Measurements from ENCODE around the gene RALGPS1.

Gene RALGPS1

GRCh38 chr9:127162046-127162863, 247.7 kb downstream of the RALGPS1 start:
- Histone ChIP-seq H3K4me3 (ENCODE audit: insufficient read depth, low read depth, low read length) (no peak overlapping the region), H3K27me3 (ENCODE audit: control insufficient read depth, insufficient read depth, low read length, poor library complexity, severe bottlenecking) (no peaks in the 10 kb centered on the region), H3K27ac (ENCODE audit: insufficient read depth, low read depth, low read length, poor library complexity, severe bottlenecking) (no peak overlapping the region), H3K36me3 (ENCODE audit: control insufficient read depth, insufficient read depth, low read length) (no peaks in the 10 kb centered on the region), H3K4me1 (ENCODE audit: control insufficient read depth, insufficient read depth, low read length) (peaks cover 6% of the 10 kb centered on the region), H3K9me3 (ENCODE audit: control insufficient read depth, low read length) (no peaks in the 10 kb centered on the region)
- 82 to 83% methylated on average over 9 of the region's 9 CpGs for WGBS, 2 experiments

- Histone ChIP-seq H3K4me3 (ENCODE audit: insufficient read depth, low read depth, low read length) (no peak overlapping the region), H3K27me3 (ENCODE audit: control insufficient read depth, insufficient read depth, low read length, poor library complexity, severe bottlenecking) (no peaks in the 10 kb centered on the region), H3K36me3 (ENCODE audit: control insufficient read depth, insufficient read depth, low read length) (no peaks in the 10 kb centered on the region), H3K9me3 (ENCODE audit: control insufficient read depth, low read length) (no peaks in the 10 kb centered on the region), H3K4me1 (ENCODE audit: control insufficient read depth, insufficient read depth, low read length) (peaks cover 6% of the 10 kb centered on the region), H3K27ac (ENCODE audit: insufficient read depth, low read depth, low read length, poor library complexity, severe bottlenecking) (no peak overlapping the region)
- 76 to 98% methylated on average over 2 to 4 of the region's 4 CpGs for WGBS, 2 experiments
Observed at GRCh38 chr9:127162864-127163365, 248.3 kb downstream of the RALGPS1 start.

- H3K9me3 ChIP-seq (ENCODE audit: control insufficient read depth, low read length): no peaks in the 10 kb centered on the region
- peaks cover 6% of the 10 kb centered on the region for H3K4me1 ChIP-seq (ENCODE audit: control insufficient read depth, insufficient read depth, low read length)
- no peak overlapping the region for H3K27ac ChIP-seq (ENCODE audit: insufficient read depth, low read depth, low read length, poor library complexity, severe bottlenecking)
- WGBS, 2 experiments: 85 to 92% methylated on average over 2 of the region's 2 CpGs
- H3K27me3 ChIP-seq (ENCODE audit: control insufficient read depth, insufficient read depth, low read length, poor library complexity, severe bottlenecking): no peaks in the 10 kb centered on the region
- H3K36me3 ChIP-seq (ENCODE audit: control insufficient read depth, insufficient read depth, low read length): no peaks in the 10 kb centered on the region
- H3K4me3 ChIP-seq (ENCODE audit: insufficient read depth, low read depth, low read length): no peak overlapping the region
Observed at GRCh38 chr9:127163409-127163808, 248.8 kb downstream of the RALGPS1 start.

GRCh38 chr9:127165116-127165515, 250.5 kb downstream of the RALGPS1 start:
- Histone ChIP-seq H3K4me1 (ENCODE audit: control insufficient read depth, insufficient read depth, low read length) (peaks cover 6% of the 10 kb centered on the region), H3K36me3 (ENCODE audit: control insufficient read depth, insufficient read depth, low read length) (no peaks in the 10 kb centered on the region), H3K4me3 (ENCODE audit: insufficient read depth, low read depth, low read length) (no peak overlapping the region), H3K27ac (ENCODE audit: insufficient read depth, low read depth, low read length, poor library complexity, severe bottlenecking) (no peak overlapping the region), H3K27me3 (ENCODE audit: control insufficient read depth, insufficient read depth, low read length, poor library complexity, severe bottlenecking) (no peaks in the 10 kb centered on the region), H3K9me3 (ENCODE audit: control insufficient read depth, low read length) (no peaks in the 10 kb centered on the region)
- 0 to 14% methylated on average over 3 to 4 of the region's 4 CpGs for WGBS, 2 experiments

GRCh38 chr9:127166111-127166510, 251.5 kb downstream of the RALGPS1 start:
- no peaks in the 10 kb centered on the region for H3K9me3 ChIP-seq (ENCODE audit: control insufficient read depth, low read length)
- H3K4me3 ChIP-seq (ENCODE audit: insufficient read depth, low read depth, low read length): no peak overlapping the region
- no peak overlapping the region for H3K27ac ChIP-seq (ENCODE audit: insufficient read depth, low read depth, low read length, poor library complexity, severe bottlenecking)
- 93 to 96% methylated on average over 5 of the region's 5 CpGs for WGBS, 2 experiments
- no peaks in the 10 kb centered on the region for H3K36me3 ChIP-seq (ENCODE audit: control insufficient read depth, insufficient read depth, low read length)
- H3K4me1 ChIP-seq (ENCODE audit: control insufficient read depth, insufficient read depth, low read length): peaks cover 6% of the 10 kb centered on the region
- no peaks in the 10 kb centered on the region for H3K27me3 ChIP-seq (ENCODE audit: control insufficient read depth, insufficient read depth, low read length, poor library complexity, severe bottlenecking)

- Histone ChIP-seq H3K9me3 (ENCODE audit: control insufficient read depth, low read length) (no peaks in the 10 kb centered on the region), H3K4me1 (ENCODE audit: control insufficient read depth, insufficient read depth, low read length) (peaks cover 6% of the 10 kb centered on the region), H3K4me3 (ENCODE audit: insufficient read depth, low read depth, low read length) (no peak overlapping the region), H3K27ac (ENCODE audit: insufficient read depth, low read depth, low read length, poor library complexity, severe bottlenecking) (no peak overlapping the region), H3K36me3 (ENCODE audit: control insufficient read depth, insufficient read depth, low read length) (no peaks in the 10 kb centered on the region), H3K27me3 (ENCODE audit: control insufficient read depth, insufficient read depth, low read length, poor library complexity, severe bottlenecking) (no peaks in the 10 kb centered on the region)
- WGBS, 2 experiments: 85 to 87% methylated on average over 12 of the region's 12 CpGs
Observed at GRCh38 chr9:127166651-127167524, 252.3 kb downstream of the RALGPS1 start.

GRCh38 chr9:127167560-127168326, 253.2 kb downstream of the RALGPS1 start:
- WGBS, 2 experiments: 94 to 96% methylated on average over 11 of the region's 11 CpGs
- Histone ChIP-seq H3K27ac (ENCODE audit: insufficient read depth, low read depth, low read length, poor library complexity, severe bottlenecking) (no peak overlapping the region), H3K27me3 (ENCODE audit: control insufficient read depth, insufficient read depth, low read length, poor library complexity, severe bottlenecking) (no peaks in the 10 kb centered on the region), H3K4me3 (ENCODE audit: insufficient read depth, low read depth, low read length) (no peak overlapping the region), H3K4me1 (ENCODE audit: control insufficient read depth, insufficient read depth, low read length) (peaks cover 6% of the 10 kb centered on the region), H3K9me3 (ENCODE audit: control insufficient read depth, low read length) (no peaks in the 10 kb centered on the region), H3K36me3 (ENCODE audit: control insufficient read depth, insufficient read depth, low read length) (no peaks in the 10 kb centered on the region)

- no peak overlapping the region for H3K4me3 ChIP-seq (ENCODE audit: insufficient read depth, low read depth, low read length)
- 94 to 95% methylated on average over 10 of the region's 10 CpGs for WGBS, 2 experiments
- no peaks in the 10 kb centered on the region for H3K9me3 ChIP-seq (ENCODE audit: control insufficient read depth, low read length)
Observed at GRCh38 chr9:127168756-127169574, 254.4 kb downstream of the RALGPS1 start.

GRCh38 chr9:127169575-127169883, 254.9 kb downstream of the RALGPS1 start:
- no peaks in the 10 kb centered on the region for H3K27me3 ChIP-seq (ENCODE audit: control insufficient read depth, insufficient read depth, low read length, poor library complexity, severe bottlenecking)
- peaks cover 6% of the 10 kb centered on the region for H3K4me1 ChIP-seq (ENCODE audit: control insufficient read depth, insufficient read depth, low read length)
- H3K9me3 ChIP-seq (ENCODE audit: control insufficient read depth, low read length): no peaks in the 10 kb centered on the region
- no peak overlapping the region for H3K27ac ChIP-seq (ENCODE audit: insufficient read depth, low read depth, low read length, poor library complexity, severe bottlenecking)
- H3K4me3 ChIP-seq (ENCODE audit: insufficient read depth, low read depth, low read length): no peak overlapping the region
- H3K36me3 ChIP-seq (ENCODE audit: control insufficient read depth, insufficient read depth, low read length): no peaks in the 10 kb centered on the region
- 95 to 98% methylated on average over 5 of the region's 5 CpGs for WGBS, 2 experiments

More at GRCh38 chr9:127168756-127169574, 254.4 kb downstream of the RALGPS1 start:
- Histone ChIP-seq H3K36me3 (ENCODE audit: control insufficient read depth, insufficient read depth, low read length) (no peaks in the 10 kb centered on the region), H3K27me3 (ENCODE audit: control insufficient read depth, insufficient read depth, low read length, poor library complexity, severe bottlenecking) (no peaks in the 10 kb centered on the region), H3K4me1 (ENCODE audit: control insufficient read depth, insufficient read depth, low read length) (peaks cover 6% of the 10 kb centered on the region), H3K27ac (ENCODE audit: insufficient read depth, low read depth, low read length, poor library complexity, severe bottlenecking) (no peak overlapping the region)
